ENCODE results near the gene CCDC148. TPM values are rescaled to one million over a fixed set of nuclear protein-coding genes. Genes with fewer than 3 reads are reported as not detected.

The CCDC148 gene
- total RNA-seq, 1 donor from 2014 or later = 2.2 TPM

DNA sequence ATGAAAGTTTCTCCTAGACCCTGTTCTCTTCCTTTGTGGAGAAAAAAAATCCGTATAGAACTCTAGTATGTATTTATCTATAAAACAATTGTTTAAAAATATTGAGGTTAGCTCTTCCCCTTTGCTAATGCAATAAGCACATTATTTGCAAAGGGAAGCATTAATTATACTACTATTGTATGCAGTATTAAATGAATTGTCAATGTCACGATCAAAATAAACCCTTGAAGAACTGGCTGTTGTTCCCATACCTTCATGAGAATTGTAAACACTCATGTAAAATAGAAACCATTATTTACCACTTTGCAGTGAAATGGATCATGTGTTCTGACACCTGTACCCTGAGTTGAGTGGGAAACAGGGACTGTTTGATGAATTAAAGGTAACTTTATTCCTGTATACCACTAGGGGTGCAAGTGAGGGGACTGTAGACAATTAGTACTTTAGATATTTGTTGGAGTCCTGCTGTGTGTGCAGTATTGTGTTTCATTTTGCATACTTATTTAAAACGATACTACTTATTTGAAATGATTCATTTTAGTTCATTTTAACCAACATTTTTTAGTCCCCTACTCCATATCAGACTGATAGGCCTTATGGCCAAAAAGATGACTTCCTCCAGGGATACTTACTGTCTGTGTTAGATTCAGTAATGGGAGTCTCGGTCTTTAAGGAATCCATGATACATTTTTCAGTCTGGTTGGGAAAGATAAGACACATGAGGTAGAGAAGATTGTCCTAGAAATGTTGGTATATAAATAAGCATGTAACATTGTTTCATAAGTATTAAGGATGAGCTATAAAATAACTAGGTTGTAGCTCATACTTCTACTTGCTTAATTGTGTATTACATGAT lies 8.1 kb upstream of the CCDC148 start:
- peaks cover 3% of the 10 kb centered on the region for H3K36me3 Mint-ChIP-seq (ENCODE audit: low read depth, unreplicated experiment)
- H3K4me3 Mint-ChIP-seq (ENCODE audit: unreplicated experiment) = no peak overlapping the region
- no peaks in the 10 kb centered on the region for H3K27me3 Mint-ChIP-seq (ENCODE audit: unreplicated experiment)
- TF ChIP-seq, protein P1, sequence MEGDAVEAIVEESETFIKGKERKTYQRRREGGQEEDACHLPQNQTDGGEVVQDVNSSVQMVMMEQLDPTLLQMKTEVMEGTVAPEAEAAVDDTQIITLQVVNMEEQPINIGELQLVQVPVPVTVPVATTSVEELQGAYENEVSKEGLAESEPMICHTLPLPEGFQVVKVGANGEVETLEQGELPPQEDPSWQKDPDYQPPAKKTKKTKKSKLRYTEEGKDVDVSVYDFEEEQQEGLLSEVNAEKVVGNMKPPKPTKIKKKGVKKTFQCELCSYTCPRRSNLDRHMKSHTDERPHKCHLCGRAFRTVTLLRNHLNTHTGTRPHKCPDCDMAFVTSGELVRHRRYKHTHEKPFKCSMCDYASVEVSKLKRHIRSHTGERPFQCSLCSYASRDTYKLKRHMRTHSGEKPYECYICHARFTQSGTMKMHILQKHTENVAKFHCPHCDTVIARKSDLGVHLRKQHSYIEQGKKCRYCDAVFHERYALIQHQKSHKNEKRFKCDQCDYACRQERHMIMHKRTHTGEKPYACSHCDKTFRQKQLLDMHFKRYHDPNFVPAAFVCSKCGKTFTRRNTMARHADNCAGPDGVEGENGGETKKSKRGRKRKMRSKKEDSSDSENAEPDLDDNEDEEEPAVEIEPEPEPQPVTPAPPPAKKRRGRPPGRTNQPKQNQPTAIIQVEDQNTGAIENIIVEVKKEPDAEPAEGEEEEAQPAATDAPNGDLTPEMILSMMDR (IDR thresholded peaks at IDR 0.05; ENCODE audit: unreplicated experiment) = peak; percentile 71
- peaks cover 11% of the 10 kb centered on the region for H3K4me1 Mint-ChIP-seq (ENCODE audit: unreplicated experiment)
- no peaks in the 10 kb centered on the region for H3K9me3 Mint-ChIP-seq (ENCODE audit: unreplicated experiment)
- H3K27ac Mint-ChIP-seq (ENCODE audit: unreplicated experiment) = no peak overlapping the region
- no peak for DNase-seq (ENCODE audit: low spot score)

DNA sequence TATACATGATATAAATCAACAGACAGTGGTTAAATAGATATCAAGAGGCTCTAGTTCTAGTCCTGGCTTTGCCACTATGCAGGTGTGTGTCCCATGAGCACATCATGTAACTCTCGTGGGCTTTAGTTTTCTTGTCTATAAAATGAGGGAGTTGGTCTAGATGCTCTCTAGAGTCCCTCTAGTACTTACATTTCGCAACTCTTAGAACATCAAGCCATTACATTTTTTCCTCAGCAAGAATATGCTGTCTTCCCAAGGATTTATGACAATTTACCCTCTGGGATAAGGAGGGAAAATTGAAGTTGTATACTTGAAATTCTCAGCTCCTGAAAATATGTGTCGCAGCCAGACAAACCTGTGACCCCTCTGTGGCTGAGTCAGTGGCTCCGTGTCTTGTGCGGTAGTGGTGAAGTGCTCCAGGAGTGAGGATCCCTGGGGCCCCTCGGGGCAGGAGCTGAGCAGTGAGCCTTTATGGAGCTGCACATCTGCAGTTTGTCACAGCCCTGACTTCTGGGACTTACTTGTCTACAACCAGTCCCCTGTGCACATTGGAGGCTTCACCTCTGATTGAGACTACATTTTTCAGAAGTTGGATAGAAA lies 7.0 kb upstream of the CCDC148 start:
- peaks cover 2% of the 10 kb centered on the region for H3K27me3 Mint-ChIP-seq (ENCODE audit: unreplicated experiment)
- no peak for DNase-seq (ENCODE audit: low spot score)
- no peak overlapping the region for H3K4me3 Mint-ChIP-seq (ENCODE audit: unreplicated experiment)
- TF ChIP-seq, protein P1 (IDR thresholded peaks at IDR 0.05; ENCODE audit: unreplicated experiment) = no peak
- H3K27ac Mint-ChIP-seq (ENCODE audit: unreplicated experiment) = no peak overlapping the region
- H3K4me1 Mint-ChIP-seq (ENCODE audit: unreplicated experiment) = peaks cover 20% of the 10 kb centered on the region
- H3K36me3 Mint-ChIP-seq (ENCODE audit: low read depth, unreplicated experiment) = peaks cover 2% of the 10 kb centered on the region
- H3K9me3 Mint-ChIP-seq (ENCODE audit: unreplicated experiment) = no peaks in the 10 kb centered on the region

DNA sequence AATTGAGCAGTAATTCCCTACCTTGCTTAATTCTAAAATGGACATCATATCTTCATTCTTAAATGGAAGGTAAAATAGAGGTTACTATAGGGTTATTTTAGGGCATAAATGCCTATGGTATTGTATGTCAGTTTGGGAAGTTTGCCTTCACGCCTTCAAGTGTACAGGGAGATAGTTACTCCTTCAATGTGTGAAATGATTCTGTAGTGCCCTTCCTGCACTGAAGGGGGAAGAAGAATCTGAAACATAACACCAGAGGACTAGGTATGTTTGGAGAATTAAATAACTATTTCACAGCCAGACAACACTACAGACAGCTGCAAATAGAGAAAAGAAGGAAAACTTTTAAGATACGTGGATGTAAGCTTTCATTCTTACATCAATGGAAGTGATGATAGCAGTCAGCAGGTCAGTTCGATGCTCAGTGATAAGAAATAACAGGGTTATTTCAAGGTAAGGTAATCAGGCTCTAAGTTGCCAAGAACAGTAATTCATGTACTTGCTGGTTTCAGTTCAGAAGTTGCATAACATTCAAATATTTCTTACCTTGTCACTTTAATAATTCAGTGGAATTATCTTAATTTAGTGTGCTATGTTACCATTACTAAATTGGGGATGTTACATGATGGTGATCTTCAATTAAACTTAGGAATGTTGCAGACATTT lies 4.2 kb upstream of the CCDC148 start:
- Mint-ChIP-seq H3K9me3 (ENCODE audit: unreplicated experiment) (no peaks in the 10 kb centered on the region), H3K27me3 (ENCODE audit: unreplicated experiment) (peaks cover 12% of the 10 kb centered on the region), H3K36me3 (ENCODE audit: low read depth, unreplicated experiment) (peaks cover 11% of the 10 kb centered on the region), H3K27ac (ENCODE audit: unreplicated experiment) (no peak overlapping the region), H3K4me3 (ENCODE audit: unreplicated experiment) (no peak overlapping the region), H3K4me1 (ENCODE audit: unreplicated experiment) (peaks cover 28% of the 10 kb centered on the region)
- TF ChIP-seq, protein P1 (IDR thresholded peaks at IDR 0.05; ENCODE audit: unreplicated experiment) = no peak
- DNase-seq (ENCODE audit: low spot score) = no peak

DNA sequence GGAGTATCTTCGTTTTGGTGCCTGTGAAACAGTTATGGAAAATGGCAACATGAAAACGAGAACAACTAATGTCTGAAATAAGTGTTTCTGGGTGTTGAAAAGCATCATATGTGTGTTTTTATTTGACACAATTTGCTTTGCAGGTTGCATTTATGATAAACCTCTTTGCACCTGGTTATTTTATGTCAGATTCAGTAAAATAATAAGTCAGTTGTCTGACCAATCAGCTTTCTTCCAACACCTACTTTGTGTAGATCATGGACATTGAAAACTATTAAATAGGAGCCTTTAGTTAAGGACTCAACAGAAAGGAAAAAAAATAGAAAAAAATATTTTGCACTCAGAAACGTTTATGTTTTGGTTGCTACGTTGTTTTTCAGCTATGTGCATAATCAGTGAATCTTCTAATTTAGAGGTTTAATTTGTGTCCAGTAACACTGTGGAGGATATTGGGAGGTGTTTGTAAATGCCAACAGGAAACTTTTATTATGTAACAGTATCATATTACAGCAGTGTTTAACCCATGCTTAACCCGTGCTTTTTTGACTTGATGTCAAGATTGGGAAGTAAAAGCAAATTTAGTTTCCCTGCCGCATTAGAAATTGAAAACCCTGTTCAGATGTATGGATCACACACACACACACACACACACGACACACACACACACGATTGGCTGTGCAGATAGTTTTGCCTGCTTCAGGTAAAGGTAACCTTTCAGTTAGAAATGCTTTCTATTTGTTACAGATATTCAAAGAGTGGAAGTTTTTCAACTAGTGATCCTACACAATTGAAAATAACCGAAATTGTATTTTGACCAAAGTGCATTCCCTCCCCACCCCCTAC lies 2.8 kb upstream of the CCDC148 start:
- Mint-ChIP-seq H3K9me3 (ENCODE audit: unreplicated experiment) (no peaks in the 10 kb centered on the region), H3K4me1 (ENCODE audit: unreplicated experiment) (peaks cover 28% of the 10 kb centered on the region), H3K36me3 (ENCODE audit: low read depth, unreplicated experiment) (peaks cover 11% of the 10 kb centered on the region), H3K27ac (ENCODE audit: unreplicated experiment) (no peak overlapping the region), H3K27me3 (ENCODE audit: unreplicated experiment) (peaks cover 14% of the 10 kb centered on the region), H3K4me3 (ENCODE audit: unreplicated experiment) (peak overlapping the region; percentile 72)
- TF ChIP-seq, protein P1 (IDR thresholded peaks at IDR 0.05; ENCODE audit: unreplicated experiment) = no peak
- DNase-seq (ENCODE audit: low spot score) = no peak

Measured in endothelial cell (in vitro differentiated cells).